Globus pallidus (tissue), 1 donor: ENCODE data around the gene ZNF319.

Experiments used
- DNase-seq: peaks from one replicate; pipeline ENCODE4 v3.0.0-alpha.2; 2015; ENCODE audit warnings: low spot score

The ZNF319 gene

DNA sequence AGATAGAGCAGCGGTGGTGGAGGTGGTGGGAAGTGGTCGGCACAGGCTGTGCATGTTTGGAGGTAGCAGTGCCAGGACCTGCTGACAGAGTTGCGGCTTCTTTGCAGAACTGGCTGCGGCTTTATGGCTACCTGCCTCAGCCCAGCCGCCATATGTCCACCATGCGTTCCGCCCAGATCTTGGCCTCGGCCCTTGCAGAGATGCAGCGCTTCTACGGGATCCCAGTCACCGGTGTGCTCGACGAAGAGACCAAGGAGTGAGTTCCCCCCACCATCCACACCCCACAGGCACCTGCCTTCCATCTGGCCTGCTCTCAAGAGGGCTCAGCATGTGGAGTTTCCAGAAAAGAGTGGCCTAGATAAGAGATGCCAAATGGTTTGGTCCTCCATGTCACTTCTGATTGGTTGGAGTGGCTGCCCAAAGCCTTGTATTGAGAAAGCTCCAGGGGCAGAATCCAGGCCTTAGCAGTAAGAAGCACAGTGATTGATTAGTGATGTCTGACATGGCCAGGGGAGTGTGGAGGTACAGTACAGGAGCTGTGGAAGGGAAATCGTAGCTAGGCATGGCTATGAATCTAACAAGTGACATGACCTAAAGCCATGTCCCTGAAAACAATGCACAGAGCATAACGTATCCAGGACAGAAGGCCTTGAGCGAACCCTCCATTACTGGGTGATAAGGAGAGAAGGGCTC is 37.0 kb upstream of the ZNF319 start:
- no peak for DNase-seq

DNA sequence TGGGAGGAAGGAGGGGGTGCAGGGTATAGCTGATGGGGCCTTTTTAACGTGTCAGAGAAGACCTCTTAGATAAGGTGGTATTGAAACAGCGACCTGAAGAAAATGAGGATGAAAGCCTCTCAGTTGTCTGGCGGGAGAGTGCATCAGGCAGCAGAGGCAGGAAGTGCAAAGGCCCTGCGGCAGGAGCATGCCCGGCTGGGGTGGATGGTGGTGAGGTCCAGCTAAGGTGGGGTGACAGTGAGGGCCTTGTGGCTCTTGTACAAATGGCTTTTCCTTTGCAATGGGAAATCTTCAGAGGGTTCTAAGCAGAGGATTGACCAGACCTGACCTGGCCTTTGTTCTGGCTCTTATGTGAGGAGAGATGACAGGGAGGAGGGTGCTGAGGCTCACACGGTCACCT is 36.5 kb upstream of the ZNF319 start:
- DNase-seq, result no peak

DNA sequence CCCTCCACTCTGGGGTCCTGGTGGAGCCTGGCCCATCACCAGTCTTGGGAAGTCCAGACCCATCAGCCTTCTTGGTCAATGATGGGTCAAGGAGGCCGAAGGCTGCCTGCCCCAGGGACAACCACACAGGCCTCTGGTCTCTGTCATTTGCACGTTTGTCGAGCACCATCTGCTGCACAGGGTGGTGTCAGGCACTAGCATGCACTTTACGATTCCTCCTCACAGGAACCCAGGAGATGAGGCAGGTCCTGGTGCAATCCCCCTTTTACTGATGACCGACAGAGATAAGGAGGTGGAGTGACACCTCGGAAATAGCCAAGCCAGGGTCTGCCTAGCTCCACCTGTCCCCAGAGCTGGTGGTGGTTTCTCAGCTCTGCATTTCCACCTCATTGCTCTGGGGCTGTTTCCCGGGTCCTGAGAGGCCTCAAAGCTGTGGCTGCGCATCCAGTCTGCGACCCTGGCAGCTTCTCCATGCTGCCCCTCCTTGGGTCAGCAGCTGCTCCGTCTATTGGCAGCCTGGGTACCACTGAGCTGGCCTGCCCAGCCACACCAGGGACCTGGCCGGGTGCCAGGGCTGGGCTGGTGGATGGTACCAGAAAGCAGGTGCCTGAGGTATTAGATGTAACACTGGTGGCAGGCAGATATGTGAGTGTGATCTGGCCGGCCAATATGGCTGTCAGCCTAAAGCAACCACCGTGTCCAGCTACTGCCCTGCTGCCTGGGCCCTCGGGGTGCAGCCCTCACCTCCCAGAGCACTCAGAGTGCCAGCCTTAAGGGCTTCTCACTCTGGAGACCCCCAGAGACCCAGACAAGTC is 35.1 kb upstream of the ZNF319 start:
- DNase-seq, result no peak

DNA sequence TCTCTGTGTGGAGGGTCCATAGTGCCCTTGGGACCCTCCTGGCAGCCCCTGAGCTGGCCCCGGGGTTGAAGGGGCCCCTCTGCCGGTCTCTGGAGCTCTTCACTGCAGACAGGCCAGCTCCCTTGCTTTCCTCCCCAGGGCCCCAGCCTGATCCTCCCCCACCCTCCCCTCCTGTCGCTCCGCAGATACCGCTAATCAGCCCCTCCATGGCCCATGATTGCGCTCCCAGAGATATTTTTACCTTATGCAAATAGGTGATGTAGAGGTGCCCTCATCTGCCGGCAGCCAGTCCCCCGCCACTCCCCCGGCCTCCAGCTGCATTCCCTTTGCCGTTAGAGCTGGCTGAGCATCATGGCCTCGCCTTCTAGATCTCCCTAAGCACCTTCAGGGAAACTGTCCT is 34.3 kb upstream of the ZNF319 start:
- no peak for DNase-seq

DNA sequence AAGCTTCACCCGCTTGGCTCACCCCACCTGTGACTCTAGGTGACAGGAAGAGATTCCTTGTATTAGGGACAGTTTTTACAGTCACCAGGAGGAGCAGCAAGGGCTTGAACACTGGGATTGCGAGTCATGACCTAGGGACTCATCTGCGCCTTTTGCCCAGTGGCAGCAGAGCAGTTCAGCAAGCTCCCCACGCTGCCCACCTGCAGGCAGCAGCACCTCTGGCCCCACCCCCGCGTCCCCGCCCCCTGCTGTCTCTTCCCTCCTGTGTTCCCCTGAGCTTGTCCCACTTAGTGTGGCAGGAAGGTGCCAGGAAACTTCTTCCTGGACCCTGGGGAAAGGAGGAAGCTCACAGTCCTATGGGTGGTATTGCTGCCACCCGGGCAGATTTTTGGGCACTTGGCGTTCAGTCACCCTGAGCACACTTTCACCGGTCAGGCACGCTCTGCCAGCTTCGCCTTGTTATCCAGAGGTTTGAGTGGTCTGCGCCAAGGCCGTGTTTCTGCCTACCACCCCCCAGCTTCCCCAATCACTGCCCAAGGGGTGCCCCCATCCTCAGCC is 33.7 kb upstream of the ZNF319 start:
- no peak for DNase-seq

DNA sequence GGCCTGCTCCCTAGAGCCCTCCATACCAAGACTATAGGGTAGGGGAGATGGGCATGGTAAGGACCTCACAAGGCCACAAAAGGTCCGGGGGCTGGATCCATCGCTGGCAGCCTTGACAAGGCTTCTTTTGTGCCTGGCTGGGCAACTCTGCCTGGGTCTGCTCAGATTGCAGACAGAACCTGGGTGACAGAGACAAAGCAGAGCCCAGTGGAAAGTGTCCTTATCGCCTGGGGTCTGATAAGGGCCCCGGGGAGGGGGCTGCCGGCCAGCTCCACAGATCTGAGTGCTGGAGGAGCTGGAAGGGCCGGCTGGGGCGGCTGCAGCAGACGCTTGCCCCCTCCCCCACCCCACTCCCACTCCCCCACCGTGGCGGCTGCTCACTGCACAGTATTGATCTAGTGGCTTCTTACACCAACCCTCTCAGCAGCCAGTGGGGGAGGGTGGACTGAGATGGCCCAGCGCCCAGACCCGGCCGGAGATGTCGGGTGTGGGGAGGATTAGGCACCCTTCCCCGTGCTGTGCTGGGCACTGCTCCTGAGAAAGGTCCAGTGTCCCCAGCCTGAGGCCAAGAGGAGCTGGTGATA is 32.3 kb upstream of the ZNF319 start:
- peak; percentile 64 for DNase-seq

DNA sequence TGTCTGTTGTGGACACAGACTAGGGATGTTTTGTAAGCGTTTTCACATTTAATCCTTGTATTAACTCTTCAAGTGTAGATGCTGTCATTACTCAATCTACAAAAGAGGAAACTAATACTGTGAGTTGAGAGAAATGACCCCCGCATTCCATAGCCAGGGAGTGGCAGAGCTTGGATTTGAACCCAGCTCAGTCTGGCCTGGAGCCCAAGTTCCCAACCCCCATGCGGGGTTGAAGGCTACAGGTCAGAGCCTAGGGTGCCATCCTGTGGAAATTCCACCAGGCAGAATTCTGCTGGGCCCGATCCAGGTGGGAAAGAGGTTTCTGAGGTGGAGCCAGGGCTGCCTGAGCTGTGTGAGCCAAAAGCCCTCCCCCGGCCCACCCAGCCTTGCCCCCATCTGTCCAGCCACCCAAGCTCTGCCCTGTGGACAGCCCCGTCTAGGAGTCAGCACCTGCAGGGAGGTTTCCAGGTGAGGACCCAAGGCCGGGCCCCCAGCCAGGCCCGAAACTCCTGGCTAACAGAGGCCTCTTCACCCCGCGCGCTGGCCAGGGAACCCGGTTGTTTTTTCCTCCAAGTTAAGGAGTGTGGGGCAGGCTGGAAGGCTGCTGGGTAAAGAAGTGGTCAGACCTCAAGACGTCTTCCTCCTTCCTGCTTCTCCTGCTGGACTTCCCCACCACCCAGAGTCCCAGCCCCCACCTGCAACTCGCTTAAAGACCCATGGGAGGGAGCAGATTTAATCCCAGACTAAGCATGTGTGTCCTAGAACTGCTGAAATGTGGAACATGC is 30.7 kb upstream of the ZNF319 start:
- no peak for DNase-seq

DNA sequence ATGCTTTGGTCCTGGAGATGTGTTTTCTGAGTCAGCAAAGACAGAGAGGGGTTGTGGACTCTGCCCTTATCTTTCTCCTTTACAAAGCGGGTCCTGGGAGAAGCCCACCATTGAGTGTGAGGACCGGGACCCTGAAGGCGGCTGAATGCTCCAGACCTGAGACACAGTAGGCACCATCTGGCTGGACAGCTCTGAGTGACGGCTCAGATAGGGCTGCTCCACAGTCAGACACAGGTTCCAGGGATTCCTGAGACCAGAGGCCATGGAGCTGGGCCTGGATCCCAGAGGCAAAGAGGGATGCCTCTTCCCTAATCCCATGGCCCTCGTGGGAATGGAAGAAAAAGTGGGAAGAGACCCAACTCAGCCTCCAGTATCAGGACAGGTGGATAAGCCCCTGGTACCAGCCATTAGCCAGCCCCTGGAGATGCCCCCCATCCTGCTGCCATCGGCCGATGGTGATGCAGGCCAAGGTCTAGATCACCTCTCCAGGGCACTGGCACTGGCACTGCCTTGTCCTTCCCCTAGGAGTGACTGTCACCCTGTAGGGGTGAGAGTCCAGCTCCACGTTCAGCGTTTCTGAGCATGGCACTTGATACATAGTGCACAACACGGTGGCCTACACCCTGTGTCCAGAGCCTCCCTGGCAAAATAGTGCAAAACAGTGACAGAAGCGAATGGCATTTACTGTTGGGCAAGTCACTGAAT is 29.8 kb upstream of the ZNF319 start:
- no peak for DNase-seq

DNA sequence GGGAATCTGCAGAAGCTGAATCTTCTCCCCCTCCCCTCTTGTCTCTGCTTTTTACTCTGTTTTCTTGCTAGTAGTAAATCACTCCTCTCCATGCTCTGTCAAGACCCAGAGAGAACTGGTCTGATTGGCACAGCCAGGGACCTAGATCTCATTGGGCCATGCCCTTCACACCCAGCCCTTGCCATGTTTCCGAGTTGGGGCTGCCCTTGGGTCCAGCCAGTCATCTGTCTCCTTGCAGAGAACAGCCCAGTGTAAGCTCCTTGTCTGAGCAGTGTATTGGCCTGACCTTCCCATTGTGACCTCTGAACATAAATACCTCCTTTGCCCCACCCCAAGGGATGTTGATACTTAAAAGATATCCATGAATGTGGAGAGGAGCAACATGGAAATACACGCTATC is 28.9 kb upstream of the ZNF319 start:
- no peak for DNase-seq

DNA sequence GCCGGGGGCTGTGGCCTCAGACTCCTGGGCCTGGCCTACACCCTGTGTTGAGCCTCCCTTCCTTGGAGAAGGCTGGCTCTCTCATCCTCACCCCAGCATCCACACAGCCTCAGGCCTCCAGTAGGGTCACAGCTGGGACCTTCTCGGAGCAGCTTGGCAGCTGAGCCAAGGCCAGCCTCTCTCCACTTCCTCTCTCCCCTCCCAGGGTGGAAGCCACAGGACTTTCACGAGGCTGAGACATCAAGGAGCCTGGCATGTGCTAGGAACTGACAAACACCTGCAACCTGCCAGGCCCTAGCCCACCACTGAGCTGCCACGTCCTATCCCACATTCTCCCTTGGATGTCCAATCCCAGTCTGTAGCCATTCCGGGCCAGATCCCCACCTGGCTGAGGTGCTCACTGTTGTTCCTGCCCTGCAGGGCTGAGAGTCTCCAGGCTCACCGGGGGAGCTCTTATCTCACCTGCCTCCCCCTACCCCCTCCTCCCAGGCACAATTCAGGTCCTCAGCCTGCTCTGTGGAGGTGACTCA is 28.1 kb upstream of the ZNF319 start:
- DNase-seq, result no peak

DNA sequence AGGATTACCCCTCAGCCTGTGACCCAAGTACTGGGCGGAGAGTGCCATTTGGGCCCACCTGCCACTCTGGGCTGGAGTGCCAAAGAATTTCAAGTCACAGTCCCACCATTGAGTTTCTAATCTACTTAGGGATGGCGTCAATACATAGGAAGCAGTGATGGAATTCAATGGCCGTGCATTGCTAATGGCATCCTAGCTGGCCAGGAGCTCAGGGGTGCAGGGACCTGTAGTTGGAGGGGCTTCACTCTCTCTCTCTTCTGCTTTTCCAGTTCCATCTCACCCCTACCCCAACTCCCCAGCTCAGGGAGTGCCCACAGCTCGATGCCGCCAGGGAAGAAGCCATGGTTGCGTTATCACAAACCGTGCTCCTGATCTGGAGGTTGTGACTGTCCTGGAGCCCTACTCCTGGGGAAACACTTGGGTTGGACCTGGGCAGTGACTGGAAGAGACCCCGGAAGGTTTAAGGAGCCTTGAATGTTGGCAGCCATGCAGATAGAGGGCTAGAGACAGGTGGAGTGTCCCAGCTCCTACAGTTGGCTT is 27.5 kb upstream of the ZNF319 start:
- DNase-seq, result no peak

DNA sequence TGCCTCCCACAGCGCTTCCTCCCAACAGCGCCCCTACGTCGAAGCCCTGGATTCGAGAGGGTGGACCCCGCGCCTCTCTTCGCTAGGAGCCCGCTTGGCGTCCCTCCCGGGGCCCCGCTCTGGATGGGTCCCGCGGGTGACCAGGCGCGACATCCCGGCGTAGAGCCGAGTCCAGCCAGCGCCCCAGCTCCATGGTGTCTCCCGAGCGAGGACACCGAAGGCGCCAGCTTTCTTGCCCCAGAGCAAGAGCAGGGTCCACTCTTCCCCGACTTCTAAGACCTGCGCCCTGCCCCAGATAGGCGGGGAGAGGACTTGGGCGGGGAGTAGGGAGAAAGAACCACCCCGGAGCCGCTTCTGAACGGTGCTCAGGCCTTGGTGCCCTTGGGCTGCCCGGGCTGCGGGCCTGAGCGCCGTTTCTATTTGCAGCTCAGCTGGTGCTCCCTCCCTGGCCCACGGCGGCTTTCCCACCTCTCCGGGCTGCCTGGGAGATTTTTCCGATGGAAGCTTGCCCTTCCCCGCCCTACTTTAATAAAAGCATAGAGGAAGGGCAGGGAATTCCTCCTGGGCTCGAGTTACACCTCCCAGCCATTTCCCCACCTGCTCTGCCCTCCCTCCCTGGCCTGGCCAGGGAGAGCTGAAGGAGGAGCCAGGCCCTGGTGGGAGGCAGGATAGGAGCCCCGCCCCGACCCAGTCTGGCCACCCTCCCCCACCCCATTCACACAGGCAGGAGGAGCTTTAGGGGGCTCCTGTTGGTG is 26.9 kb upstream of the ZNF319 start:
- DNase-seq, result no peak

DNA sequence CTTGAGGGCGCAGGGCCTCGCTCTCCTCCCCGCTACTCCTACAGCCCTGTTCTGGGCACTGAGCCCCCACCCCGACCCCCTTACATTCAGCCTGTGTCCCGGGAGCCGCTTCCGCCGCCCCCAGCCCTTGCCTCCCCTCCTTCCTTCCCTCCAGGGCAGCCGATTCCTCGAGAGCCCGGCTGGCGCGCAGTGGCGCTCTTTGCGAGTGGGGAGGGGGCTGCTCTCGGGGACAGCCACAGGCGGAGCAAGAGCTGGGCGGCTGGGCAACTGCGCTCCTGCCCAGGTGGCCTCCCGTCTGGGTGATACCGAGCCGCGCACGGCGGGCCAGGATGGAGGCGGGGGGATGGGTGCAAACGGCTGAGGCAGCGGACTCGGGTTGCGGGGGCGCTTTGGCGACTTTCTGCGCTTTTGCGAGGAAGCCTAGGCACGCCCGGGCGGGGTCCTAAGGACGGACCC is 26.3 kb upstream of the ZNF319 start:
- DNase-seq, result no peak

DNA sequence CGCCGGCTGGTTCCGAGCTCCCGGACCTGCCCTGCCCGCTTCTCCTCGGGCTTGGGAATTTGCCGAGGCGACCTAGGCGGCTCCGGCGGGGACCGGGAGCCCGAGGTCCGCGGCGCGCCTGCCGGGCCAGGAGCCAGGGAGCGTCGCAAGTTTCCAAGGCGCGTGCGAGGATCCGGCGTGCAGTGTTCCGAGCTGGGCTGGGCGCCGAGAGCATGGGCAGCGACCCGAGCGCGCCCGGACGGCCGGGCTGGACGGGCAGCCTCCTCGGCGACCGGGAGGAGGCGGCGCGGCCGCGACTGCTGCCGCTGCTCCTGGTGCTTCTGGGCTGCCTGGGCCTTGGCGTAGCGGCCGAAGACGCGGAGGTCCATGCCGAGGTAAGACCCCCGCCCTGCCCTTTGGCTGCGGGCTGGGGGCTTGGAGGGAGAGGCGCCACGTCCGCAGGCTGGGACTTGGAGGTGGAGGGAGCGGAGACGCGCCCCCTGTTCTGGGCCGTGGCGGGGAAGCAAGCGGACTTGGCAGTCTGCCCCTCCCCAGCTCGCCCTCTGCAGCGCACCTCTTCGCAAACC is 25.8 kb upstream of the ZNF319 start:
- DNase-seq, result no peak

DNA sequence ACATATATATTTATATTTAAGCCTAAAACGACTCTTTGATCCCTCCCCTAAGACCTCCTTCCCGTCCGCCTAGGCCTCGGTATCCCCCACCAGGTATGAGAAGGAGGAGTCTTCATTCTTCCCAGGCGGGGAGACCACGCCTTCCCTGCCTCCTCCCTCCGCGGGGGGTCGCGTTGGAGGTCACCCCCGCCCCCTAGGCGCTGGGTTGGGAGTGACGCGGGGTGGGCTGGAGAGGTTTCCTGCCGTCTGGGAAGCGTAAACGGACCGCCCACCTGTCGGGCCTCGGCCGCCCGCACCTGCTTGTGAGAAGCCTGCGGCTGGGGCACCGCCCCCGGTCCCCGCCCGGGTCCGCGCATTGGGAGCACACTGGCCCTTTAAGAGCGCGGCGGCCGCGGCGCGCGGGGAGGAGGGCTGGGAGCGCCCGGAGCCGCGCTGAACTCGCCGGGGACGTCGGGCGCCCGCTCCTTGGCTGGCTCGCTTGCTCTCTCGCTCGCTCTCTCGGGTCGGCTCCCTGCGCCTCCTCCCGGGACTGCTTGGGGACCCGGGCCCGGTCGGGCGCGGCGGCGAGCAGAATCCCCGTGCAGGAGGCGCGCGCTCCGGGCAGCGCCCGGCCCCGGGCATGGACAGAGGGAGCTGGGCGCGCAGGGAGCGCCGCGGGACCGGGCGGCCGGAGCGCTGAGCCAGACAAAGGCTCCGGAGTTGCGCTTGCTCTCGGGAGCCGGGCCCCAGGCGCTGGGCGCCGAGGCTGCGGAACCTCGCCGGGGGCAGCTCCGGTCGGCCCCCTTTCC is 25.1 kb upstream of the ZNF319 start, which contains the start of gene MMP15:
Gene MMP15, plus strand, starts transcription at position 404 of the 788 bp plus-strand sequence. CDS start 597 bp downstream, outside the sequence.
- DNase-seq, result peak; percentile 51

DNA sequence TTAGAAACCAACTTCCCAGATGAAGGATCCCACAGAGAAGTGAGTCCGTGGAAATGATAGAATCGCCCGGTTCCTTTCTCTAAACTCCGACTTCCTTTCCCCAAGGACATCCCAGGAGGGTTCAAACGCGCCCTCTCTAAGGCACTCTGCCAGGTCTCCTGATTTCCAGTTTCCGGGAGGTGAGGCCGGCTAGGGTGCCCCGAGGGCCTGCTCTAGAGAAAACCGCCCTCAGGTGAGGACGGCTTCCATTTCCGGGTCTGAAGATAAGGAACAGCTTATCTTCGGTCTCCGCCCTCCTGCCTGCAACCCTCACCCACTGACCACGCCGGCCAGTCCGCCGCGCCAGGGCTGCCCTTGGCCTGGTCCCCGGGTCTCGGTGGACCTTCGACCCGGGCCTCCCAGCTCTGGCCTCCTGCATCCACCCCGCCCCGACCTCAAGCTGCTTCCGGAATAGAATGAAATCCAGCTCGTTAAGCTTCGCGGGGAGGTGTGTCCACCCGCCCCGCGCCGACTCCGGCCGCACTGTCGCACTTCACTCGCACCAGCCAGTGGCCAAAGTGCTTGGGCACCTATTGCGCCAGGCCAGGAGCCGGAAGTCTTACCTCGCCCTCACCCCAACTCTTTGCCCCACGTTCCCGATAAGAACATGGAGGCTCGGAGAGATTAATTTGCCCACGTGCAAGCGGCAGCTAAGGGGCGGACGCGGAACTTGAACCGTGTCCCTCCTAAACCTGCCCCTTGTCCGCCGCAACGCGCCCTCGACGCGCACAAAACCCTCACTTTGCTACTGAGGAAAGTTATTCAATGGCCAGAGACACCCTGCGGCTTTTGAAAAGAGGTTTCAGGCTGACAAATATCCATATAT is 24.2 kb upstream of the ZNF319 start:
- DNase-seq, result no peak

DNA sequence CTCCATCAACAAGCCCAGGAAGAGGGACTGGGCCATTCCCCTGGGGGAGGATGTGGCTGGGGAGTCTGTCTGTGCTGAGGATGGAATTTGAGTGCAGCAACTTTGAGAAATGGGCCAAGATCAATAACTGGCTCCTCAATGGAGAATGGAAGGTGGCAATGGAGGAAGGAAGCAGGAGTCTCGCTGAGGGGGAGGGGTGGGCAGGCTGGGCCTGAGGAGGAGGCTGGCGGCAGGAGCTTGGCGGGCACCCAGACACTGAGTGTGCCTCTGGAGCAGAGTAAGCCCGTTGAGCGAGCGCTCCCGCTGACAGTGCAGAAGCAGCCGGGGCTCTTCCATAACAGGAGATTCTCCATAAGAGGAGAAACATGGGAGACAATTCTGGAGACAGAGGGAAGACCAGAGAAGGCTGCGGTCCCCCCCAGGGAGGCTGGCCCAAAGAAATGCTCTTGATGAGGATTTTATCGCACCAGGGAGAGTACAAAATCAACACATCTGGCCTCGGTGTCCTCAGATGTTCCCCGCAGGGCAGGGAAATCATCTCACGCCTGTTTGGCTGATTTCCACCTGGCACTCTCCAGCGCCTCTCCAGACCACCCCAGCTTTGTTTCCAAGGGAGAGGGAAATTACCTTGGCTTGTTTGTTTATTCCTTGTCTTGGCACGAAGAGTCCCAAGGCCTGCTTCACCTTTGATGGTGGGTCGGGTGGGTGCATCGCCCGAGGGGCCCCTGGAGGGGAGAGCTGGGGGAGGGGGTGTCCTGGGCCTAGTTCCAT is 22.3 kb upstream of the ZNF319 start:
- peak; percentile 46 for DNase-seq
